Left renal cortex interstitium (tissue), 4 donors: ENCODE results near the gene C2orf76. TPM values are rescaled to one million over a fixed set of nuclear protein-coding genes. Genes with fewer than 3 reads are reported as not detected.

Experiments used
- polyA plus RNA-seq, 4 donors: library from polyadenylated mRNA; unstranded; fragments of 120-200 nt; gene quantifications; one replicate each; pipeline ENCODE4 v1.2.1, GENCODE V29; 2013; ENCODE audit not compliant: insufficient read length in 4 of 4

C2orf76 gene
- polyA plus RNA-seq, 4 donors: 18.3 to 26.5 (median 20.6) TPM

Other genes with a start within 250 kb of the C2orf76 start
- gene C1QL2, start 208.1 kb downstream of the C2orf76 start, polyA plus RNA-seq: not detected
- gene STEAP3, start 143.0 kb downstream of the C2orf76 start, polyA plus RNA-seq: 1 to 10 TPM; 1.6 to 2.0 (median 1.7) TPM
- 100 to 1,000 TPM; 234 to 281 (median 238) TPM for gene DBI, start 143 bp upstream of the C2orf76 start, polyA plus RNA-seq
- 10 to 100 TPM; 45.1 to 63.1 (median 59.9) TPM for gene TMEM37, start 65.0 kb upstream of the C2orf76 start, polyA plus RNA-seq
- gene SCTR, start 157.6 kb upstream of the C2orf76 start, polyA plus RNA-seq: 10 to 100 TPM in 2 of 4 donors, 1 to 10 TPM in 2; 6.1 to 20.2 (median 9.7) TPM
- gene CFAP221, start 177.6 kb upstream of the C2orf76 start, polyA plus RNA-seq: 10 to 100 TPM; 18.6 to 36.9 (median 24.9) TPM